GM13977 (cell line): ENCODE results near the gene CALU.

Experiments used
- DNase-seq: peaks from one replicate; pipeline ENCODE4 v3.0.0; 2012; ENCODE audit warnings: low spot score
- CTCF ChIP-seq: IDR thresholded peaks from 2 replicates; pipeline ENCODE4 v1.5.1; 2012; ENCODE audit warnings: mild to moderate bottlenecking, control low read depth; ENCODE audit not compliant: insufficient read depth; ENCODE audit errors: extremely low read depth, missing control alignments
- in situ Hi-C: fragments of 300-500 bp; cut with MboI; formaldehyde crosslinking; loops from one replicate; pipeline ENCODE4 v1.12.0; 2022; ENCODE audit warnings: low sequenced_read_pairs, low pct_unique_long_range_greater_than_20kb, mixed read lengths, inconsistent platforms; ENCODE audit not compliant: unreplicated experiment

The CALU gene

GRCh38 chr7:128699196-128699712 is 39.9 kb upstream of the CALU start:
- TF ChIP-seq CTCF, result no peak
- DNase-seq, result no peak
- in situ Hi-C loops, result no loop called here

GRCh38 chr7:128699895-128700294 is 39.3 kb upstream of the CALU start:
- no peak for DNase-seq
- TF ChIP-seq CTCF, result no peak
- in situ Hi-C loops, result no loop called here

GRCh38 chr7:128701062-128701785 is 37.9 kb upstream of the CALU start:
- TF ChIP-seq CTCF, result no peak
- in situ Hi-C loops, result no loop called here
- DNase-seq, result no peak

GRCh38 chr7:128703609-128704241 is 35.4 kb upstream of the CALU start:
- in situ Hi-C loops, result no loop called here
- TF ChIP-seq CTCF, result no peak
- no peak for DNase-seq

GRCh38 chr7:128705891-128706333 is 33.2 kb upstream of the CALU start:
- DNase-seq, result no peak
- no peak for TF ChIP-seq CTCF
- in situ Hi-C loops, result no loop called here

- no peak for TF ChIP-seq CTCF
- no peak for DNase-seq
- in situ Hi-C loops, result no loop called here
These were observed 31.4 kb upstream of the CALU start for GRCh38 chr7:128707752-128708151.
